Inferior parietal cortex (tissue), 1 donor: Measurements from ENCODE around the gene SEMA3C.
A peak's percentile ranks its signal among the peaks of the same experiment; 100 is the strongest.

Source experiments
- DNase-seq: peaks from one replicate; pipeline ENCODE4 v3.0.0-alpha.2; 2016; ENCODE audit errors: extremely low spot score

The SEMA3C gene

GRCh38 chr7:80918909-80919721, at the start of gene SEMA3C:
SEMA3C (minus strand) TSS chr7:80919051; CDS start chr7:80916781, 2,270 bp downstream.
- DNase-seq: peak; percentile 81

- no peak for DNase-seq
These were observed 49.8 kb upstream of the SEMA3C start for GRCh38 chr7:80968606-80969005.

GRCh38 chr7:80967917-80968297, 49.1 kb upstream of the SEMA3C start:
- no peak for DNase-seq

- no peak for DNase-seq
These were observed 48.4 kb upstream of the SEMA3C start for GRCh38 chr7:80967071-80967916.

GRCh38 chr7:80960244-80960795, 41.5 kb upstream of the SEMA3C start:
- DNase-seq: no peak

DNA sequence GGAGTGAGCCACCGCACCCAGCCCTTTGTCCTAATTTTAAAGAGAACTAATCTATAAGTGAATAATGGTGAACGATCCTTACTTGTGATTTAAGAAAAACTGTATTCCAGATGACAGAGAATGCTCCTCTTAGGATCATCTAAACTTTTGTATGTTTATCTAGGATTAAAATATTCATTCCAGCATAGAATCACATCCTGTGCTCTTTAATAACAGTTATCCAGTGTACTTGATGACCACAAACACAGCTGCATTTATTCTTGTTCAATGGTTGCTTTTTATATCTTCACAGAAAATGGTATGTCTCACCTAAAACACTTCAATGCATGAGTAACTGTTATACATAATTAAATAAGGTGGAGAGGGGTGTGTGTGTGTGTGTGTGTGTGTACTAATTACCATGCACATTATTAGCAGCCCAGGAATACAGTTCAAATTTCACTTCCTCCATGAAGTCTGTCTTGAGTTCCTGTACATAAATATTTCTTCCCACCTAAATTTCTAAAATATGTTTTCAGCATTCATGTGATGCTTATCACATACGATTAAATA, 38.5 kb upstream of the SEMA3C start:
- no peak for DNase-seq

DNA sequence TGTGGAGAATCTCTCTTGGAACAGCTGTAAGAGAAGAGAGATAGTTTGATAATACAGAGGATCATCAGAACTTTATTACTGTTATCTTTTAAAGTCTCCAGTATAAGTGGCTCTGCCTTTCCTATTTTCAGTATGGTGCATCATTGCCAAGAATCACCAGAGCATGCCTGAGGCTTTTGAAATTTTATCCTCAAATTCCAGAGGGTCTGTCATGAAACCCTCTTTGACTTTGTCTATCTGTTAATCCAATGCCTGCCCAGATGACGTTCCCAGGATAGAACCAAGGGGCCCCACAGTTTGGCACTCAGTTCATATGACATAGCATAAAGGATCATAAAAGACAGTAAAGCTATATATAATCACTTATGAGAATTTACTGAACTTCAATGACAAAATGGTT, 35.3 kb upstream of the SEMA3C start:
- no peak for DNase-seq

DNA sequence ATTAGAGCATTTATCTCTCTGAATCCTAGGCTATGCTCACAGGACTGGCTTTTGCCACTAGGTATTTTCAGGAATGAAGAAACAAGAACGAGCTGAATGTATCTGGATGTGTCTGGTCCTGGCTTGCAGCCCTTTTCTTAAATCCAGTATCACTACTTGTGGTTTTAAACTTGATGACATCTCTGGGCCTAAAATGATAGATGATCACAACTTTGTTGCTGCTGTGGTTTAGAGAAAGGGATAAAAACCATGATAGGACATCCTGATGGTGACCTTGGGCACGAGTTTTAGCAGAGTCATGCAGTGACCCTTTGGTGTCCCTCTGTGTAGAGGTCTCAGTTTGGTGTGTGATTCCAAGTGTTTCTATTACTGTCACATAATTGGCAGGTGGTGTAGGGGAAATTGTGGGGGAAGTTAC, 31.7 kb upstream of the SEMA3C start:
- no peak for DNase-seq

- no peak for DNase-seq
These were observed 30.6 kb upstream of the SEMA3C start for GRCh38 chr7:80949449-80949848.

DNA sequence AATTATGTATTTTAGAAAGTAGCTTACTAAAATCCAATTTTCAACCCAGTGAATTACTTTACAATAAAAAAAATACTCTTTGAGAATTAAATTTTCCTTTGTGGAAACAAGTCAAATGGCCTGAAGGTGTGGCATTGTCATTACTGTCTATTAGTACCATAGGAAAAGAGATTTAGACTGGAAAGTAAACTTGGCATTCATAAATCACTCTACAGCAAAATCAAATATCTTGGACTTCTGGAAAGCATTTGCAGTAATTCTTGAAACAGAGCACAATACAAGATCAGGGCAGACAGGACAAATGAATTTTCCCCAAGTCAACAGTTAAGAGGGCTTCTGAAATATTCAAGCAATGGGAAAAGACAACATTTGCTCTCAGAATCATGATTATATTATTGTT, 28.0 kb upstream of the SEMA3C start:
- no peak for DNase-seq

GRCh38 chr7:80945976-80946375, 27.1 kb upstream of the SEMA3C start:
- no peak for DNase-seq

- no peak for DNase-seq
These were observed 24.5 kb upstream of the SEMA3C start for GRCh38 chr7:80943342-80943741.

GRCh38 chr7:80942261-80943041, 23.6 kb upstream of the SEMA3C start:
- DNase-seq: no peak

- no peak for DNase-seq
These were observed 22.4 kb upstream of the SEMA3C start for GRCh38 chr7:80941208-80941758.

GRCh38 chr7:80940539-80941207, 21.8 kb upstream of the SEMA3C start:
- no peak for DNase-seq

DNA sequence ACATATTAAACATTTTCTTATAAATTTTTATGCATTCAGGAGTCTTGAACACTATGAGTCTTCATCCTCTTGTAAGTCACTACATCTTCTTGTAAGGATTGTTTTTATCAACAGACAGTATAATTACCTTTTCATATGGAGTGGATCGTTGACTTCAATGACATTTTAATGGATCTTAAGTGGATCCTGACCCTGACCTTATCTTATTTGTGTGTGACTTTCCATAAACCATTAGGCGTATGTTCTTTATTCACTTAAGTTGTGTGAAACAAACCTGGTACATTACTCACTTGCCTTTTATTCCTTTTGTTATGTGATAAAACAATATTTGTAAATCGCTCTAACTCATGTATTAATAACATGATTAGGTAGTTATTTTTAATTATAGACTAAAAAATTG, 18.5 kb upstream of the SEMA3C start:
- no peak for DNase-seq

DNA sequence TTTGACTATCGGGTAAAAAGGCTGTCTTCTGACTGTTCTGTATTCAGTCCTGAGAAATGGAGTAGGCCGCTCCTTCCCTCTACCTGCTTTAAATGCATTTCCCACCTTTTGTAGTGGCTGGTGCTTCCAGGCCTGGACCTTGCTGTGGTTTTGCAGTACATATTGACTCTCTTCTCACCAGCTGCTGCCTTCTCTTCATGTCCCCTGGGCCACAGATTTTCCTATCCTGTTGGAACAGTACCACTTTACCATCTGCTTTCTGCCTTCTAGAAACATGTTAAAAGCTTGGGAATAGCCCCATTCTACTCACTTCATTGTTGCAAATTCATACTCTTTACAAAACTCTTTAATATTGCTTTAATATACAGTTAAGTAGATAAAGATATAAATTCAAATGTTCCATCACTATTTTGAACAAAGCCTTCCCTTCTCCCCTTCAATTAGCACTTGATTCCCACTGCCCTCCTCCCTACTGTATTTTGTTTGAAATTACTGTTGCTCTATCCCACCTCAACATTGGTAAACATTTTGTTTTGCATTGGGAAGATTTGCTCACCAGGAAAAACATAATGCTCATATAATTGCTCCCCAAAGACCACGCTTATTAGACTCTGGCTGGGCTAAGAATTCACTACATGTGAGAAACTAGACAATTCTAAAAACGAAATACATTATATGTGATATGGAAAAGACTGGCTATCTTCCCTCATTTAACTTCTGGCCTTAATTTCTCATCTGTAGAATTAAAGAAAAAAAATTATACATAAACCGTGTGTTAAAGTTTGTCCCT, 17.3 kb upstream of the SEMA3C start:
- no peak for DNase-seq

DNA sequence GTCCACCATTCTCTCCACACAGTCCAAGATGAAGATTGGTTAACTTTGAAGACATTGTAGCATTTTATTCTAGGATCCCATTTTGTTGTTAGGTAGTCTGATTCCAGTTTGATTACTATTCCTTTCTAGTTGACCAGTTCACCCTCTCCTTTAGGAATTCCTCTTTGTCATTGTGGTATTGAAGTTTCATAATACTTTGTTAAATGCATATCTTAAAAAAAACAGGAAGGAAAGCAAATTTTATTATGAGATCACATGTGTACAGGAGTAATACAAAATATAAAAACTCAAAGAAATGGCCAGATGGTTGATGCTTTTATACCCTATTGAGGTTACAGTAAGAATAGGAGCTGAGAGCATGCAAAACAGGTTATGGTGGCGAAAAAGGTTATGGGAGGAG, 15.5 kb upstream of the SEMA3C start:
- no peak for DNase-seq

DNA sequence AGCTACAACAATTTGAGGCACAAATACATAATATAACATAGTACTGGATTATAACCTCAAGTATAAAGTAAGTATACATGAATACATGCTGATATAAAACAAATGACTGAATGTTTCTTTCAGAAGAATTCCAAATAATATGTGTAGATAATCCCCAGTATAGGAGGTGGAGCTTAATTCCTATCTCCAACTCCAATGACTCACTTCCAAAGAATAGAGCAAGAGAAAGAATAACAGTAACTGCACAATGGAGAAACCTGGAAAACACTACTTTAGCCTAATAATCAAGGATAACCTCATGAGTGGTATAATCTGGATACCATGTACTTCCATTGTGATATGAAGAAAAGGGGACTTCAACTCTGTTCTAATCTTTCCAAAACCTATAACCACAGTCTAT, 13.7 kb upstream of the SEMA3C start:
- no peak for DNase-seq

GRCh38 chr7:80929619-80930018, 10.8 kb upstream of the SEMA3C start:
- no peak for DNase-seq
